ENCODE results near the gene CELF5.

DNA sequence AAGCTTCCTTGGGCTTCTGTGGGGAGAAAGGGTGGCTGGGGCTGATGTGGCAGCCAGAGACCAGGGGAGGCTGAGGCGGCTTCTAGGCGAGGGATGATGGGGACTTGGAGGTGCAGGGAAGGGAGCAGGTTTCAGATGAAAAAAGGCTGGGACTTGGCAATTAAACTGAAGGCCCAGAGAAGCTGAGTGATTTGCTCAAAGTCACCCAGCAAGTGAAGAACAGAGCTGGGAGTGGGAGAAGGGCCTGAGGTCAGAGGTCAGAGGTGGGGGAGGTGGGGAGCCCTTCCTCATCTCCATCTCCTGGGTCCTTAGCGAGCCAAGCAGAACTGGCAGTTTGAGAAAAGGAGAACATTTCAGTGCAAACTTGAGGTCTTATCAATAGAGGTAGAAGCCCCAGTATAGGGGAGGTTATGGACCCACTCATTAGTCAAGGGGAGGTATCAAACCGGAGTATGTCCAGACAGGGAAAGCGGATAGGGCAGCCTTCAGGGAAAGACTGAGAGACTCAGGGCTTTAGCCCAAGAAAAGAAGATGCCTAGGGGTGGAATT is 92.3 kb downstream of the CELF5 start:
- TF ChIP-seq CTCF (IDR thresholded peaks at IDR 0.05) (no peak), EP300 (IDR thresholded peaks at IDR 0.05) (no peak), POLR2A (IDR thresholded peaks at IDR 0.05) (no peak)

All from ovary (tissue), 3 donors.